NCI-H774 (cell line): ENCODE measurements around the gene TFRC.
"Not testable (repeated sequence)": the region's sequence is repeated elsewhere in the genome, so short reads cannot be mapped to it uniquely, and the experiment has no call there.

Experiments
- DNase-seq: peaks from one replicate; lab custom pipeline; 2025; lab: John Stamatoyannopoulos, UW

TFRC gene

GRCh38 chr3:196004359-196005052, 77.4 kb downstream of the TFRC start:
- DNase-seq: not testable (repeated sequence)

DNA sequence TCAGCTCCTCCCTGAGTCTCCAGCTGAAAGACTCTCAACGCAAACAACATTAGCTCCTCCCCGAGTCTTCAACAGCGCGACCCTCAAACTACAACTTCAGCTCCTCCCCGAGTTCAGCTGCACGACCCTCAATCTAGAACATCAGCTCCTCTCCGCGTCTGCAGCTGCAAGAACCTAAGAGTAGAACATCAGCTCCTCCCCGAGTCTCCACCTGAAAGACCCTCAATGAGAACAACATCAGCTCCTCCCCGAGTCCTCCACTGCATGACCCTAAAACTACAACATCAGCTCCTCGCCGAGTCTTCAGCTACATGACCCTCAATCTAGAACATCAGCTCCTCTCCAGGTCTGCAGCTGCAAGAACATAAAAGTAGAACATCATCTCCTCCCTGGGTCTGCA, 78.3 kb downstream of the TFRC start:
- no peak for DNase-seq

DNA sequence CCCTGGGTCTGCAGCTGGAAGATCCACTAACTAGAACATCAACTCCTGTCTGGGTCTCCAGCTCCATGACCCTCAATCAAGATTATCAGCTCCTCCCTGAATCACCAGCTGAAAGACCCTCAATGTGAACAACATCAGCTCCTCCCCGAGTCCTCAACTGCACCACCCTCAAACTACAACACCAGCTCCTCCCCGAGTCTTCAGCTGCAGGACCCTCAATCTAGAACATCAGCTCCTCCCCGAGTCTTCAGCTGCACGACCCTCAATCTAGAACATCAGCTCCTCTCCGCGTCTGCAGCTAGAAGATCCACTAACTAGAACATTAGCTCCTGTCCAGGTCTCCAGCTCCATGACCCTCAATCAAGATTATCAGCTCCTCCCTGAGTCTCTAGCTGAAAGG, 79.2 kb downstream of the TFRC start:
- not testable (repeated sequence) for DNase-seq

DNA sequence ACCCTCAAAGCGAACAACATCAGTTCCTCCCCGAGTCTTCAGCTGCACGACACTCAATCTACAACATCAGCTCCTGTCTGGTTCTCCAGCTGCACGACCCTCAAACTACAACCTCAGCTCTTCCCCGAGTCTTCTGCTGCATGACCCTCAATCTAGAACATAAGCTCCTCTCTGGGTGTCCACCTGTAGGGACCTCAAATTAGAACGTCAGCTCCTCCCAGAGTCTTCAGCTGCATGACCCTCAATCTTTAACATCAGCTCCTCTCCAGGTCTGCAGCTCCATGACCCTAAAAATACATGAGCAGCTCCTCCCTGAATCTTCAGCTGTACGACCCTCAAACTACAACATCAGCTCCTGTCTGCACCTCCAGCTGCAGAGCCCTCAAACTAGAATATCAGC, 80.7 kb downstream of the TFRC start:
- not testable (repeated sequence) for DNase-seq

DNA sequence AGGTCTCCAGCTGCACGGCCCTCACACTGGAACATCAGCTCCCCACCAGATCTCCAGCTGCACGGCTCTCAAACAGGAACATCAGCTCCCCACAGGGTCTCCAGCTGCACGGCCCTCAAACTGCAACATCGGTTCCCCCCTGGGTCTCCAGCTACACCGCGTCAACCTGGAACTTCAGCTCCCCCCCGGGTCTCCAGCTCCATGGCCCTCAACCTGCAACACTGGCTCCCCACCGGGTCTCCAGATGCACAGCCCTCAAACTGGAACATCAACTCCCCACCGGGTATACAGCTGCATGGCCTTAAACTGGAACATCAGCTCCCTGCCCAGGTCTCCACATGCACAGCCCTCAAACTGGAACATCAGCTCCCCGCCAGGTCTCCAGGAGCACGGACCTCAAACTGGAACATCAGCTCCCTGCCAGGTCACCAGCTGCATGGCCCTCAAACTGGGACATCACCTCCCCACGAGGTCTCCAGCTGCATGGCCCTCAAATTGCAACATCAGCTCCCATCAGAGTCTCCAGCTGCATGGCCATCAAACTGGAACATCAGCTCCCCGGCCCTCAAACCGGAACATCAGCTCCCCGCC, 81.4 kb downstream of the TFRC start:
- not testable (repeated sequence) for DNase-seq

GRCh38 chr3:195999896-196000295, 82.0 kb downstream of the TFRC start:
- no peak for DNase-seq
